HG03175 (cell line): ENCODE data around the gene MYO9B.
A peak's percentile ranks its signal among the peaks of the same experiment; 100 is the strongest.

Experiments
- ATAC-seq: cut with Tn5 transposase; IDR thresholded peaks from one replicate; pipeline ENCODE4 v1.9.1; 2021; ENCODE audit warnings: mild to moderate bottlenecking, moderate library complexity; ENCODE audit not compliant: unreplicated experiment

The MYO9B gene, protein sequence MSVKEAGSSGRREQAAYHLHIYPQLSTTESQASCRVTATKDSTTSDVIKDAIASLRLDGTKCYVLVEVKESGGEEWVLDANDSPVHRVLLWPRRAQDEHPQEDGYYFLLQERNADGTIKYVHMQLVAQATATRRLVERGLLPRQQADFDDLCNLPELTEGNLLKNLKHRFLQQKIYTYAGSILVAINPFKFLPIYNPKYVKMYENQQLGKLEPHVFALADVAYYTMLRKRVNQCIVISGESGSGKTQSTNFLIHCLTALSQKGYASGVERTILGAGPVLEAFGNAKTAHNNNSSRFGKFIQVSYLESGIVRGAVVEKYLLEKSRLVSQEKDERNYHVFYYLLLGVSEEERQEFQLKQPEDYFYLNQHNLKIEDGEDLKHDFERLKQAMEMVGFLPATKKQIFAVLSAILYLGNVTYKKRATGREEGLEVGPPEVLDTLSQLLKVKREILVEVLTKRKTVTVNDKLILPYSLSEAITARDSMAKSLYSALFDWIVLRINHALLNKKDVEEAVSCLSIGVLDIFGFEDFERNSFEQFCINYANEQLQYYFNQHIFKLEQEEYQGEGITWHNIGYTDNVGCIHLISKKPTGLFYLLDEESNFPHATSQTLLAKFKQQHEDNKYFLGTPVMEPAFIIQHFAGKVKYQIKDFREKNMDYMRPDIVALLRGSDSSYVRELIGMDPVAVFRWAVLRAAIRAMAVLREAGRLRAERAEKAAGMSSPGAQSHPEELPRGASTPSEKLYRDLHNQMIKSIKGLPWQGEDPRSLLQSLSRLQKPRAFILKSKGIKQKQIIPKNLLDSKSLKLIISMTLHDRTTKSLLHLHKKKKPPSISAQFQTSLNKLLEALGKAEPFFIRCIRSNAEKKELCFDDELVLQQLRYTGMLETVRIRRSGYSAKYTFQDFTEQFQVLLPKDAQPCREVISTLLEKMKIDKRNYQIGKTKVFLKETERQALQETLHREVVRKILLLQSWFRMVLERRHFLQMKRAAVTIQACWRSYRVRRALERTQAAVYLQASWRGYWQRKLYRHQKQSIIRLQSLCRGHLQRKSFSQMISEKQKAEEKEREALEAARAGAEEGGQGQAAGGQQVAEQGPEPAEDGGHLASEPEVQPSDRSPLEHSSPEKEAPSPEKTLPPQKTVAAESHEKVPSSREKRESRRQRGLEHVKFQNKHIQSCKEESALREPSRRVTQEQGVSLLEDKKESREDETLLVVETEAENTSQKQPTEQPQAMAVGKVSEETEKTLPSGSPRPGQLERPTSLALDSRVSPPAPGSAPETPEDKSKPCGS (N-terminal part only)

DNA sequence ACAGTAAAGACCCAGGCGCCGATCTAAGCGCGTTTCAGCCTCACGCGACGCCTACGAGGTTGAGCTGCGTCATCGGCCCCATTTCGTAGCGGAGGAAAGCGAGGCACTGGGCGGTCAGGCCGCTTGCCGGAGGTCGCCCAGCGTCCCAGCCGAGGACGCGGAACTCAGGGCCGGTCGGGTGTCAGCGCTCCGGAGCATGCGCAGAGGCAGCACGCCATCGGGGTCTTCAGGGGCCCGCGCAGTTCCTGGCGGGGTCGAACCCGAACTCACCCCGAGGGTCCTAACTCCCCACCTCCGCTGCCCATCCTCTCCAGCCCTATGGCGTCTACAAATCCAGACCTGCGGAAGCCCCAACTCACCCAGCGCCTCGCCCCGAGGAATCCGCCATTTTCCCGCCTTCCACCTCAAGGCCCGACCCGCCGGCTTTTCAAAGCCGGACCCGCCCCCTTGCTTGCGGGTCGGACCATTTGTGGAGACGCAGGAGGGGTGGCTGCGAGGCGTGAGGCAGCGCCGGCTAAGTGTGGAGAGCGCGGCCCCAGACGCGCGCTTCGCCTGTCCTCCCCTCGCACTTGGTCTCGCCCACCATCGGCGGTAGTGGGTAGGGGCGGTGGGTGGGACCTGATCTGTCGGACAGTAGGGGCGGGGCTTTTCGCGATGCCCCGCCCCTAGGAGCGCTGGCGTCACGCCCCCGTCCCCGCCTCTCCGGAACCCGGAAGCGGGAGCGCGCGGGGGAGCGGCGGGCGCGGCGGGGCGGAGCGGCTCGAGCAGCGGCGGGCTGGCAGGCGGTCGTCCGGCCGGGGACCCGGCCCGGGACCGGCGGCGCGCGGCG is at the start of gene MYO9B, which contains the start of gene HAUS8:
MYO9B (plus strand) TSS at position 743 of the 829 bp plus-strand sequence. CDS start 25,941 bp downstream, outside the sequence.
HAUS8 (minus strand) TSS at position 418 of the 829 bp plus-strand sequence; CDS start at position 388, 30 bp downstream.
- ATAC-seq, result peak; percentile 75

DNA sequence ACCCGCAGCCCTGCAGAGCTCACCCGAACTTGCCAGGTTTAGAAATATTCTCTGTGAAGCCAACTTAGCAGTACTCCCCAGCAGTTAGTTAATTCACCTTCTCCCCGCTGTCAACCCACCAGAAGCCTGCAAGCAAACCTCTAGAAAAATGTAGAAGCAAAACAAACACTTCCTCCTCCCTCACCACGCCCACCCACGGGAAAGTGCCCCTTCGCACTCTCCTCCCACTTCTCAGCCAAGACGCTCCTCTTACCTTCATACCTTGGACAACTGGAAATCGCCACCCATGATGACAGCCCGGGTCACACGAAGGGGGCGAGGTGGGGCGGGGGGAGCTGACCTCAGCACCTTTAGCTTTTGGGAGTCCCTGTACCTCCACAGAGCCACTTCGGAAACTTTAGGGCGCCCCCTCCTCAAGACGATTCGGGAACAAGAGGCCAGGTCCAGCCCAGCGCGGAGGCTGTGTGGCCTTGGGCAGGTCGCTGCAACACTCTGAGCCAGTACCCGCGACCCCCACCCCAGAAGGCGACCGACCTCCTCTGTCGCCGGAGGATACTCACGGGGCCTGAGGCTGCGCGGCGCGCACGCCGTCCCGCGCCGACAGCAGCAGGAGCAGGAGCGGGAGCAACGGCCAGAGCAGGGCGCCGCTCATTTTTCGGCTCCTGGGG is 49.5 kb upstream of the MYO9B start:
- ATAC-seq, result no peak

DNA sequence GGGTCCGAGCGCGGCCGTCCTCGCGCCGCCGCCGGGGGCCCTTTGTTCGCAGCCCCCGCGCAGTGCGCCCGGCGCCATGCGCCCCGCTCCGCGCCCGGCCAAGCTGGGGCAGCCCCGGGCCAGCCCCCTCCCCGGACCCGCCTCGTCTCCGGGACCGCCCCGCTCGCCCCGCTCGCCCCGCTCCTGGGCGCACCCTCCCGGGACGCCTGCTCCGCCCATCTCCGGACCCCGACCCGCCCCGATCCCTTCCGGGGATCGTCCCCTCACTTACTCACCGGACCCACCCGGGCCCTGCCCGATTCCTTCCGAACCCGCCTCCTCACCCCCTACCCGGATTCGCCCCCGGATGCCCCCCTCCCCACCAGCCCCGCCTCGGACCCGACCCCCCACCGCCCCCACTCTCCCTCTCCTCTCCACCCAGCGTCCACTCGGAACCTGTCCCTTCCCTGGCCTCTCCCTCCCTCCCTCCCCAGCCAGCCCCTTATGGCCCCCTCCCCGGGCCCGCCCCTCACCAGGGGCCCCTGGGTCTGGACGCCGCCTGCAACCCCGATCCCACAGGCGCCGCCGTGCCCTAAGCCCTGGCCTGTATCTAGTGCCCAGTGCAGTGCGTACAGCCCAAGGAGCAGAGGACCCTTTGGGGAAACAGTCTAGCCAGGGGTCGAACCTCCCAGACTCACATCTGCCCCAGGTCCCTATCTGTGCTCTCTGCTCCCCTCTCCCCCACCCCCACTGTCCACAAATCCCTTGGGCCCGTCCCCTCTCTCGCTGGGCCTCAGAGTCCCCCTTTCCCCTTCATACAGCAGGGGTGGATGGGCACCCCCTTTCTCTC is 48.7 kb upstream of the MYO9B start, which contains the start of gene CPAMD8:
CPAMD8 (minus strand) TSS at position 105 of the 829 bp plus-strand sequence. CDS start 168 bp downstream, outside the sequence.
- no peak for ATAC-seq

DNA sequence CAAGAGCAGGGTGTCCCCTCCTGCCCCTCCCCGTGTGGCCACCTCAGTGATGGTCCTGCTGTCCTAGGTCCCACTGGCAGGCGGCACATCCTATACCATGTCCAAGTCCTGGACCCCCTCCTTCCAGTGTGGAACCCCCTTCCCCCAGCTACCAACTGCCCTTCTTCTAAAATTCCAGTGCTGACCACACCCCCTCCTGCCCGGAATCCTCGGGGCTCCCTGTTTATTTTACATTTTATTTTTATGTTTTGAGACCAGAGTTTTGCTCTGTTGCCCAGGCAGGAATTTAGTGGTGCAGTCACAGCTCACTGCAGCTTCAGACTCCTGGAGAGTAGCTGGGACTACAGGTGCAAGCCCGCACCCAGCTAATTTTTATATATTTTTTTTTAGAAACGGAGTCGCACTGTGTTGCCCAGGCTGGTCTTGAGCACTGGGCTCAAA is 48.0 kb upstream of the MYO9B start:
- ATAC-seq, result no peak

DNA sequence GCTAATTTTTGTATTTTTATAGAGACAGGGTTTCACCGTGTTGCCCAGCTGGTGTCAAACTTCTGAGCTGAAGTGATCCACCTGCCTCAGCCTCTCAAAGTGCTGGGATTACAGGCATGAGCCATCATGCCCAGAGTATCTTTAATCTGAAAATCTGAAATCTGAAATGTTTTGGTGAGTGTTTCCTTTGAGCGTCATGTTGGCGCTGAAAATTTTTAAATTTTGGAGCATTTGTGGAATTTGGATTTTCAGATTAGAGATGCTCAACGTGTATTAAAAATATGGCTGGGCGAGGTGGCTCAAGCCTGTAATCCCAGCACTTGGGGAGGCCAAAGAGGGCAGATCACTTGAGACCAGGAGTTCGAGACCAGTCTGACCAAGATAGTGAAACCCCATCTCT is 43.8 kb upstream of the MYO9B start:
- no peak for ATAC-seq

DNA sequence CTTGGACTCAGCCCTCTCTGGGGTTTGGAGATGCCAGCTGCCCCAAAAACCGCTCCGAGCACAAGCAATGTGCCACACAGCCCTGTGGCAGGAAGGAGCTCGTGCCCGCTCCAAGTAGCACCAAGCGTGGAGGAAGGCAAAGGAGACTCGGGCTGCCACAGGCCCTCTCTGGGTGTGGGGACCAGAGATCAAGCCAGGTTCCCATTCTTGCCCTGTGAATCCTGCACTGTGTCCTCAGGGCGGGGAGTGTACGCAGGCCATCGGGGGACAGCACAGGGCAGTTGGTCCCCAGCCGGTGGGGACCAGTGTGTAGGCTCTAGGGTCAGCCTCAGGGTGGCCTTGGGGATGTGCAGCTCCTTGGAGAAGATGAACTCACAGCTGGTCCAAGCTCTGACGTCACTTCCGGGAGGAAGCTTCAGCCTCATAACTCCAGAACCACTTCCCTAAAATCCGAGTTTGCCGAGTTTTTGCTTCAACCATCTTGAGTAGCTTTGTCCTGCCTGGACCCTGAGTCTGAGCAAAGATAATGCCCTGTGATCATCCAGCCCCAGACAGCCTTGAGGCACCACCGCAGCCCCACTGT is 39.6 kb upstream of the MYO9B start:
- no peak for ATAC-seq

DNA sequence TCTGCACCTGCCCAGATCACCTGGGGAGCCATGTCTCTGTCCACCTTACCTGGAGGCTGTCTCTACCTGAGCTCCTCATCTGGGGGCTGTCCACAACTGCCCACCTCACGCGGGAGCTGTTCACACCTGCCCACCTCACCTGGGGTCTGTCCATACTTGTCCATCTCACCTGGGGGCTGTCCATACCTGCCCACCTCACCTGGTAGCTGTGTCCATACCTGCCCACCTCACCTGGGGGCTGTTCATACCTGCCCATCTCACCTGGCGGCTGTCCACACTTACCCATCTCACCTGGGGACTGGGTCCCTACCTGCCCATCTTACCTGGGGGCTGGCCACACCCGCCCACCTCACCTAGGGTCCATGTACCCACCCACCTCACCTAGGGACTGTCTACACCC is 38.9 kb upstream of the MYO9B start:
- ATAC-seq, result no peak

DNA sequence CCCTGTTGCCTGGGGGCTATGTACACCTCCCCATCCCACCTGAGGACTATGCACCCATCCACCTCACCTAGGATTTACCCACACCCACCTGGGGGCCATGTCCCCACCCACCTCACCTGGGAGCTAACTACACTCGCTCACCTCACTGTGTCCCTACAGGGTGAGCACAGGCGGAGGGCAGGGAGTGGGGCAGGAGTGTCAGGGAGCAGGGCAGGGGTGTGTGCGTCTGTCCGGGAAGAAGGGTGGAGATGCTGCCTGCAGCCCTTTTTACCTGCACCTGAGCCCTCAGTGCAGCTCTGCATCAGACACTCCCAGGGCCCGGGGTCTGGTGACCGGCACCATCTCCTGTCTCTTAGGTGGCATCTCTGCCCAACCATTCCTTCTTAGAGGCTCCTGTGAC is 38.4 kb upstream of the MYO9B start:
- no peak for ATAC-seq

DNA sequence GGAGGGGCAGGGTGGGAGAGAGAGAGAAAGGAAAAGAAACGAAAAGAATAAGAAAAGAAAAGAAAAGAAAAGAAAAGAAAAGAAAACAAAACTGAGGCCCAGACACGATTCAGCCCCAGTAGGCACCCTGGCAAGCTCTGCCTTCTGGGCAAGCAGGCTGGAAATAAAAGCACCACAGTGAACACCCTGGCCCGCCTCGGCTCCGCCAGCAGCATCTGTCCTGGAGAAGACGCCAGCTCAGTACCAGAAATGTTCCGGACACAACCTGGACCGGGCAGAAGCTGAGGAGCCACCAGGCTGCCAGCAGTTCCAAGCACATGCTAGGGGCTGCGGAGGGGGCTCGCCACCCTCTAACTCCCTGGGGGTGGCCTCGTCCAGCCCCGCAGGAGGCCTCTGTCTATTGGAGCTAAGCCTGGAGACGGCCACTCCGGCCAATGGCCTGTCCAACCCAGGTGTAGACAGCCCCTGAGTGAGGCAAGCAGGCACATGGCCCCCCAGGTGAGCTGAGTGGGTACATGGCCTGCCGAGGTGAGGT is 37.5 kb upstream of the MYO9B start:
- no peak for ATAC-seq

DNA sequence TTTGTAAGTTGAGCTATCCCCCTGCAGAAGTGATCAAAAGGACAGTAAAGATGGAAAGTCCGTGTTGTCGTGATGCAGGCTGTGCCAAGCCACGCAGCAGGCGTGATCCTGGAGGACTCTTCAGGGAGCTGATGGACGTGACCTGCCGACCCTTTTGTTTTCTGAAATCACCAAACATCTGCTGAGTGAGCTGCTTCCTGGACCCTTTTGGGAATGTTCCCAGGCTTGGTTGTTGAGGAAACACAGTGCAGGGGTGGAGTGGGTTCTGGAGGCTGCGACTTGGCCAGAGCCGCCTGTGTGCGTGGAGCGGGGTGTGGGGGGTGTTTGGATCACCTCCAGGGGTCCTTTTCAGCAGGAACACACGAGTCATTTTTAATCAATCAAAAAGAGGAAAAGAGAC is 33.6 kb upstream of the MYO9B start:
- ATAC-seq, result no peak

DNA sequence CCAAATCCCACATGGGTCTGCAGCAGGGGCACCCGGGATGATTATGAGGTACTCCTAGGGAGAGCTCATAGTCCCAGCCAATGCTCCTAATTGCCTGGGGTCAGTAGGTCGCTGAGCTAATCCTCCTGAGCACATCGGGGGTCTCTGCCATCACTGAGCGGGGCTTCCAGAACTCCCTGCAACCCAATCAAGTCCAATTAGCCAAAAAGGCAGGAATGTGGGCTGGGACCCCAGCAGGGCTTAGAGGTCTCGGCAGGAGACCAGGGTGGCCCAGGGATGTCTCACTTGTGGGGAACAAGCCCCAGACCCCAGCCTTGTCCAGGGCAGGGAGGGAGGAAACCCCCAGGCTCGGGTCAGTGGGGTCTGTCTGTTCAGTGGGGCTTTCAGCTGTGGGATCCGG is 31.8 kb upstream of the MYO9B start:
- ATAC-seq, result no peak

DNA sequence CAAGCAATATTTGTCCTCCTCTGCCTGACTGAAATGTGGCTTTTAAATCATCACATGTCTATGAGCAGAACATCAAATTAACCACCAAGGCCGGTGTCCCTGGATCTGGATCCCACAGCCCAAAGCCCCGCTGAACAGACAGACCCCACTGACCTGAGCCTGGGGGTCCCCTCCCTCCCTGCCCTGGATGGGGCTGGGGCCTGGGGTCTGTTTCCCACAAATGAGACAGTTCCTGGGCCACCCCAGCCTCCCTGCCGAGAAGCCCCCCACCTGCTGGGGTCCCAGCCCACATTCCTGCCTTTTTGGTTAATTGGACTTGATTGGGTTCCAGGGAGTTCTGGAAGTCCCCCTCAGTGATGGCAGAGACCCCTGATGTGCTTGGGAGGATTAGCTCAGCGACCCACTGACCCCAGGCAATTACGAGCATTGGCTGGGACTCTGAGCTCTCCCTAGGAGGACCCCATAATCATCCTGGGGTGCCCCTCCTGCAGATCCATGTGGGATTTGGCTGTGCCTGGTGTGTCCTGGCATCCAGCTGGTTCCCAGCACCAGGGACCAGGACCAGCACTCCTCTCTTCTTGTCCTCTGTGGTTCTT is 29.6 kb upstream of the MYO9B start:
- no peak for ATAC-seq

DNA sequence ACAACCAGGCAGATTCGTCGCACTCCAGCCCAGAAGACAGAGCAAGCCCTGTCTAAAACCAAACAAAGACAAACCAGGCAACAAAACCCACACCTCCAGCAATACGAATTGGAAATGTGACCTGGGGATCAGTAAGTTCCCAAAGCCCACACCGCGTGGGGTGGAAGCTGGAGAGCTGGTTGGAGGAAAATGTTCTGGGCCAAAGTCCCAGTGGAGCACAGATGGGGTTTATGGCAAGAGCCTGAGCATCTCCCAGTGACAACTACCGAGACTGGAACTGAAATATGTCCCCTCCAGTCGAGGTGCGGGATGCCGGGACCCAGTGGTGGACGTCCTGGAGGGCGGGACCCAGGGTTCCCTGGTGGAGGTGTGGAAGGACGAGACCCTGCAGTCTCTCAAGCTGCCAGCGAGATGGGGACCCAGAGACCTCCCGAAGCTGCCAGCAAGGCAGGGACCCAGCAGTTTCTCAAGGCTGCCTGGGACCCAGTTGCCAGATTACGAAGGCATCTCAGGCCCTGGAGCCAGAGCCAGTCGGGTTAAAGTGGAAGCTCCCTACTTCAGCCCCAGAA is 26.6 kb upstream of the MYO9B start:
- no peak for ATAC-seq

DNA sequence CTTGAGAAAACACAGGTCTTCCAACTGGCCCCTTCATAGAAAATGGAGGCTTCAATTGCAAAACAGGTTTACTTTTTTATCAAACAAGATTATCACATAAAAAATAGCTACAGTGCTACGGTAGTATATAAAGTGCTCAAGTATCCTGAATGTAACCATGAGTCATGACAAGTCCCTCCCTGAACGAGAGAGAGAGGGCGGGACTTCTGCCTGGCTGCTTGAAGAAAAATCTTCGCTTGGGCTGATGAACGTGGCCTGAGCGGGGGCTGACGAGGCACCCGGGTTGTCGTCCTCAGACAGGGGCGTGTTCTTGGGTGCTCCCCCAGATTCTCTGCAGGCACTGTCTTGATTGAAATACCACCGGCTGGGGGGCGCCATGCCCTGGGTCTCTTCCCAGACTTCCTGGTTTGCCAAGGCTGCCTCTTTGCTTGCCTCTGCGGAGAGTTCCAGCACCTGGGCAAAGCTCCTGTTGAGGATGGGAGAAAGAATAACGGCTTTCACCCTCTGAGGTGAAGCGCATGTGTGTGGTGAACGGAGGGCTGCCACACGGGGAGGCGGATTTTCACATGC is 25.8 kb upstream of the MYO9B start:
- no peak for ATAC-seq

DNA sequence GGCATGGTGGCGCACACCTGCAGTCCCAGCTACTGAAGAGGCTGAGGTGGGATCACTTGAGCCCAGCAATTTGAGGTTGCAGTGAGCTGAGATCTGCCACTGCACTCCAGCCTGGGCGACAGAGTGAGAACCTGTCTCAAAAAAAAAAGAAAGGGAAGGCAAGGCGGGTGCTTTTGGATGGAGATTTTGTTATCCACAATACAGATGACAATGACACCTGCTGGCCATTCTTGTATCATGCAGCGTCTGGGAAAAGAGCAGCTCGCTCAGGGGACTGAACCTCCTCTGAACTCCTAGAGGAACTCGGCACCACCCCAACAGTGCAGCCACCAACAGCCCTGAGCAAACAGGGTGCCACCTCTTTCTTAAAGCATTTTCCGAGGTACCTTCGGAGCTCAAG is 23.1 kb upstream of the MYO9B start:
- ATAC-seq, result no peak

DNA sequence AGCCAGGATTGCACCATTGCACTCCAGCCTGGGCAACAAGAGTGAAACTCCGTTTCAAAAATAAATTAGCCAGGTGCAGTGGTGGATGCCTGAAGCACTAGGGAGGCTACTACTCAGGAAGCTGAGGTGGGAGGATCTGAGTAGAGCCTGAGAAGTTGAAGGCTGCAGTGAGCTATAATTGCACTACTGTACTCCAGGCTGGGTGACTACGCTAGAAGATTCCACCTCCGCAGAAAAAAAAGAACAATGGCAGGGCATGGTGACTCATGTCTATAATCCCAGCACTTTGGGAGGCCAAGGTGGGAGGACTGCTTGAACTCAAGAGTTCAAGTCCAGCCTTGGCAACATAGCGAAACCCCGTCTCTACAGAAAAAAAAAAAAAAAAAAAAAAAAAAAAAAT is 20.8 kb upstream of the MYO9B start:
- no peak for ATAC-seq

DNA sequence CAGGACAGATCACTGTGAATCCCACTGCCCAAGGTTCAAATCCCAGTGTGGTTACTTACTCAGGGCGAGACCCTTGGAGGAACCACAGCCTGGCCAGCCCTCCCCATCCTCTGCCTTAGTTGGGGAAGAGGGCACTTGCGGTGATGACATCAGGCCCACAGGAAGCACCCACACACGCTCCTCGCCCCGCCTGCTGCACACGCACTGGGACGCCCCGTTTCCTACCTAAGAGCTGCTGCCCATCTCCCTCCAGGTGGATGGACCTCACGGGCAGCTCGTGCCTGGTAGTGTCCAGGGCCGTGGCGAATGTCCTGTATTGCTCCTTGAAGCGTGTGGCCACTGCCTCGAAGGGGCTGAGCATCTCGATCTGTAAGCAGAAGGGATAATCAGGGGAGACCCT is 19.9 kb upstream of the MYO9B start:
- no peak for ATAC-seq
